Parathyroid adenoma (tissue), 2 donors: ENCODE results near the gene PCGF2.

Experiments used
- H2AFZ ChIP-seq: fragments of 300-600 bp; sonication (generic); one replicate; pipeline ENCODE4 v1.7.0; 2017; ENCODE audit warnings: antibody characterized with exemption, mild to moderate bottlenecking
- H3K27ac ChIP-seq: fragments of 300-600 bp; sonication (generic); one replicate; pipeline ENCODE4 v1.7.0; 2017
- H3K27me3 ChIP-seq: fragments of 300-600 bp; sonication (generic); one replicate; pipeline ENCODE4 v1.7.0; 2017; ENCODE audit warnings: low read length; ENCODE audit not compliant: control insufficient read depth, insufficient read depth
- H3K36me3 ChIP-seq: fragments of 300-600 bp; sonication (generic); one replicate; pipeline ENCODE4 v1.7.0; 2017; ENCODE audit warnings: low read length; ENCODE audit not compliant: control insufficient read depth, insufficient read depth
- H3K4me1 ChIP-seq: fragments of 300-600 bp; sonication (generic); one replicate; pipeline ENCODE4 v1.7.0; 2017; ENCODE audit warnings: control low read depth
- H3K4me2 ChIP-seq: fragments of 300-600 bp; sonication (generic); one replicate; pipeline ENCODE4 v1.7.0; 2017; ENCODE audit warnings: low read length
- H3K4me3 ChIP-seq: fragments of 300-600 bp; sonication (generic); one replicate; pipeline ENCODE4 v1.7.0; 2017; ENCODE audit warnings: low read depth, low read length
- H3K79me2 ChIP-seq: fragments of 300-600 bp; sonication (generic); one replicate; pipeline ENCODE4 v1.7.0; 2017; ENCODE audit warnings: control low read depth
- H3K9ac ChIP-seq: fragments of 300-600 bp; sonication (generic); one replicate; pipeline ENCODE4 v1.7.0; 2017; ENCODE audit warnings: mild to moderate bottlenecking
- H3K9me3 ChIP-seq: fragments of 300-600 bp; sonication (generic); one replicate; pipeline ENCODE4 v1.7.0; 2017; ENCODE audit warnings: low read length; ENCODE audit not compliant: control insufficient read depth
- CTCF ChIP-seq: fragments of 300-600 bp; sonication (generic); IDR thresholded peaks from one replicate; pipeline ENCODE4 v1.7.0; 2017; ENCODE audit warnings: antibody characterized with exemption, mild to moderate bottlenecking
- donor health status: primary hyperparathyroidism.

Gene PCGF2

DNA sequence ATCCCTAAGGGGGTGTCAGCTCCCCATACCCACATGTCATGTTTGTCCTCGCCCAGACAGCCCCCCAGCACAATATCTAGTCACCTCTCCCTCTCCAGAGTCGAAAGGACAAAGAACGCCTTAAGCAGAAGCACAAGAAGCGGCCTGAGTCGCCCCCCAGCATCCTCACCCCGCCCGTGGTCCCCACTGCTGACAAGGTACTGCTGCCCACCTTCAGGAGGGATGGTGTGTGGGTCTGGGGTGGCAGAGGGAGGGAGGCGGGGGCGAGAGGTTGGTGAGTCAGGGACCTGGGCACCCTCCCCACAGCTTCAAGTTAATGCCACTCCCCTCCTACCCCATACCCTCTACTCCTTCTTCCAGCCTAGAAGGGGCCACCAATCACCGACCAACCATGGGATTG lies 35.5 kb downstream of the PCGF2 start:
- Histone ChIP-seq H3K4me2 (no peak overlapping the region), H3K27me3 (no peaks in the 10 kb centered on the region), H3K9me3 (no peaks in the 10 kb centered on the region), H3K36me3 (no peaks in the 10 kb centered on the region), H3K9ac (no peak overlapping the region), H3K79me2 (no peaks in the 10 kb centered on the region), H3K4me1 (no peaks in the 10 kb centered on the region), H3K4me3 (no peak overlapping the region), H2AFZ (no peak overlapping the region), H3K27ac (no peak overlapping the region)
- TF ChIP-seq CTCF = no peak

- no peaks in the 10 kb centered on the region for H3K36me3 ChIP-seq
- H3K9me3 ChIP-seq = no peaks in the 10 kb centered on the region
- H3K4me3 ChIP-seq = no peak overlapping the region
- H3K4me1 ChIP-seq = peaks cover 4% of the 10 kb centered on the region
- no peaks in the 10 kb centered on the region for H3K27me3 ChIP-seq
- no peak overlapping the region for H3K4me2 ChIP-seq
- no peak overlapping the region for H3K9ac ChIP-seq
- H2AFZ ChIP-seq = no peak overlapping the region
- no peak for TF ChIP-seq CTCF
- H3K27ac ChIP-seq = no peak overlapping the region
- no peaks in the 10 kb centered on the region for H3K79me2 ChIP-seq
Observed at GRCh38 chr17:38711792-38712571, 36.2 kb downstream of the PCGF2 start.

- Histone ChIP-seq H3K4me2 (no peak overlapping the region), H3K9me3 (no peaks in the 10 kb centered on the region), H3K4me1 (peaks cover 4% of the 10 kb centered on the region), H3K27me3 (no peaks in the 10 kb centered on the region), H3K36me3 (no peaks in the 10 kb centered on the region), H3K9ac (no peak overlapping the region), H3K27ac (no peak overlapping the region), H3K4me3 (no peak overlapping the region), H2AFZ (no peak overlapping the region), H3K79me2 (no peaks in the 10 kb centered on the region)
- no peak for TF ChIP-seq CTCF
Observed at GRCh38 chr17:38710985-38711384, 37.2 kb downstream of the PCGF2 start.

- H3K9me3 ChIP-seq = no peaks in the 10 kb centered on the region
- H3K27ac ChIP-seq = no peak overlapping the region
- H3K4me3 ChIP-seq = no peak overlapping the region
- H3K9ac ChIP-seq = no peak overlapping the region
- H3K36me3 ChIP-seq = no peaks in the 10 kb centered on the region
- no peak overlapping the region for H2AFZ ChIP-seq
- no peak overlapping the region for H3K4me2 ChIP-seq
- no peak for TF ChIP-seq CTCF
- no peaks in the 10 kb centered on the region for H3K79me2 ChIP-seq
- no peaks in the 10 kb centered on the region for H3K27me3 ChIP-seq
- H3K4me1 ChIP-seq = peaks cover 4% of the 10 kb centered on the region
Observed at GRCh38 chr17:38710604-38710962, 37.6 kb downstream of the PCGF2 start.
